DMS 273 (cell line): ENCODE data around the gene MAP4K1.
A peak's percentile ranks its signal among the peaks of the same experiment; 100 is the strongest.
"Not testable (repeated sequence)": the region's sequence is repeated elsewhere in the genome, so short reads cannot be mapped to it uniquely, and the experiment has no call there.

Source experiments
- DNase-seq: peaks from one replicate; lab custom pipeline; 2025; ENCODE audit not compliant: unreplicated experiment; lab: John Stamatoyannopoulos, UW

The MAP4K1 gene

GRCh38 chr19:38653028-38653571, 35.3 kb upstream of the MAP4K1 start:
- peak; percentile 92 for DNase-seq

DNA sequence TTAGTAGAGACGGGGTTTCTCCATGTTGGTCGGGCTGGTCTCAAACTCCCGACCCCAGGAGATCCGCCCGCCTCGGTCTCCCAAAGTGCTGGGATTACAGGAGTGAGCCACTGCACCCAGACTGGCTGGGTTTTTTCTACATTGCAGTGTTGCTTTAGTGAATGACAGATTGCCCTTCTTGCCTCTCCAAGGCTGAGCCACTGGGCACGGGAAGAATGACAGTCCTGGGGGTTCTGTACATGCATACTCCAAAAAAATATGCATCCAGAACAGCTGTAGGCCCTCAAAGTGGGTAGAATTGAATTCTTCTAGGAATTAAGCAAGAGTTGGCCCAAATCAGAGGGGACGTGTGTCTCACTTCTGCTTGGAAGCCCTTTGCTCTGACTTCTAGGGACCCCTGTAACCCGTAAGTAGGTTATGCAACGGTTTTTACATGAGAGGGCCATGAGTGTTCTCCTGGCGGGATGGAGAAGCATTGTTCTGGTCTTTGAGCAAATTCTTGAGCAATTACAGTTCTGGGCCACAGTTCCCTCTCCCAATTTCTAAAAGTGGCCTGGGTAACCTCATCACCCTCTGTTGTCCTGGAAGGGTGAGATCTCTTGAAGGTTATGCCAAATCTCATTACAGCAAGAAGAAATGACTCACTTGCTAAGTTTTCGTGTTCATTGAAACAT, 33.3 kb upstream of the MAP4K1 start:
- DNase-seq = peak; percentile 59

DNA sequence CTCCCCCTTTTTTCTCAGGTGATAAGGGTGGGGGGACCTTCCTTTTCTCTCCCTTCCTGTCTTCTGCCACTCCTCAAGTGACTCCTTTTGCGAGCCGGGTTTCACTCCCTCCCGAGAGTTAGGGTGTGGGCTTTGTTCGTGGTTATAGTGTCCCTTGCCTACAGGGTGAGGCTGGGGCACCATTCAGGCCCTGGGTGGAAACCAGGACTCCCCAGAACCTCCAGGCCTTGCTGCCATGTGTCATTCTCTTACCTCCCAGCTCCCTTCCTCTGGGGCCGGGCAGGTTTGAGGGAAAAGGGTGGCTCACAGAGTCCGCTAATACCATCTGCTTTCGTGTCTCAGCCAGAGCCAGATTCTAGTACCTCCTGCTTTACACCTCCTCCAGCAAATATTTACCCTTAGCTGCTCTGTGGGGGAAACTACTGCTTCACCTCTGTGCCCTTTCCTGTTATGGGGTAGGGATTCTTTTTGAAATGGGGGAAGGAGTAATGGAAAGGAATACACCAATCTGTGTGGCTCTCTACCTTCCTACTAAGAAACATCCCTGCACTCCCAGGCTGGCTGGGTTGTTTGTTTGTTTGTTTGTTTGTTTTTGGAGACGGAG, 32.5 kb upstream of the MAP4K1 start:
- DNase-seq = peak; percentile 84

DNA sequence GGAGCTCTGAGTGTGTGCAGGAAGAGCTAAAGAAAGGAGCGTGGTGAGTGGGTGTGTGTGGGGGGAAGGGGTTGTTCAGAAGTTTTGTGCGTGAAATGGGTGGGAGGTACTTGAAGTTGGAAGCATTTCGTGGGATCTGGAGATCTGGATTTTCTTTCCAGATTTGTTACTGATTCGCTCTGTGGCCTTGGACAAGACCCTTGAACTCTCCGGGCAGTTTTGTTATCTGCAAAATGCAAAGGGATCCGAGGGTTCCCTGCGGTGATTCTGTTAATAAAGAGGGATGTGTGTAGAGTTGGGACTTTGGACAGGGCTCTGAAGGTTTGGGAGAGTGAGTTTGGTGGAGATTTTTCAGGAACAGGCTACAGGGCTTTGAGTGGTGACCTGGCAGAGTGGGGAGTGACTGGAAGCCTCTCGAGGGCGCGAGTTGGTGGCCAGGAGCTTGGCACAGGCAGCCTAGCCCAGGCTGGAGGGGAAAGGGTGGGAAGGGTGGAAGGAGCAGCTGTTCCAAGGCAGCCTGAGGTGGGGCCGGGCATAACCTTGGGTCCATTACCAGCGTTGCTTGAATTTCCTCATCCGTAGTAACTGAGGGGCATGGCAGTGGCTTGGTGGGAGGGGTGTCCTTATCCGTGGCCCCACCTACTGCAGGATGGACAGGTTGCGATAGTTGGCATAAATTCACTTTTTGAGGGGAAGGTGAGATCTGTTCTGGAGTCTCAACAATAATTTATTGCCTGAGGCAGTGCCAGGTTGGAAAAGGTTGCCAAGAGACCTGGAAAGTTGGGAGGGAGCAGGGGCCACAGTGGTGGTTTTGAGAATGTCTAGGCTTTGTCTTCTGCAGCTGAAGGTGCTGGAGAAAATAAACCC, 31.8 kb upstream of the MAP4K1 start:
- peak; percentile 80 for DNase-seq

DNA sequence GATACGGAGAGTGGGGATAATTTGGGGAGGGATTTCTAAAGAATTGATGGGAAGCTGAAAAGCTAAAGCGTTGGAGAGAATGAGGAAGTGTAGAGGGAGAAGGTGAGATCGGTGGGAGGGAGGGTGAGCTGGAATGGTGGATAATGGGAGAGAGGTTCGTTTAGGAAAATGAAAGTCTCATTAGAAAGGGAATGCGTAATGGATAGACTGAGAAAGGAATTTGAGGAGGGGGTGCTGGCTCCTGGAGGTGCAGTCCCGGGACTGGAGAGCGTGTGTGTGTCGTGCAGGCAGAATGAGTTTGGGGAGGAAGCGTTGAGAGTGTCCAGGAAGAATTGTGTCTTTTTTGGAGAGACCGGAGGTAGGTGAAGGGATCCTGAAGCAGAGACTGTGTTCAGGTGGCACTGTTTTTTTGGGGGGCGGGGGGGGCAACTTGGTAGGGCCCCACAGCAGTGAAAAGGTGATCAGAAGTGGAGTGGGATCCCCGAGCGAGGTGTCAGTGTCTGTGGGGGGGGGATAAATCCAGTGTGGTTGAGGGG, 31.1 kb upstream of the MAP4K1 start:
- peak; percentile 25 for DNase-seq

- peak; percentile 50 for DNase-seq
These were observed 30.4 kb upstream of the MAP4K1 start for GRCh38 chr19:38647966-38648768.

- peak; percentile 99 for DNase-seq
These were observed 29.7 kb upstream of the MAP4K1 start, which contains the start of gene ACTN4 for GRCh38 chr19:38647368-38647965. ACTN4 (plus strand) TSS chr19:38647649; CDS start chr19:38647746, 97 bp downstream.

DNA sequence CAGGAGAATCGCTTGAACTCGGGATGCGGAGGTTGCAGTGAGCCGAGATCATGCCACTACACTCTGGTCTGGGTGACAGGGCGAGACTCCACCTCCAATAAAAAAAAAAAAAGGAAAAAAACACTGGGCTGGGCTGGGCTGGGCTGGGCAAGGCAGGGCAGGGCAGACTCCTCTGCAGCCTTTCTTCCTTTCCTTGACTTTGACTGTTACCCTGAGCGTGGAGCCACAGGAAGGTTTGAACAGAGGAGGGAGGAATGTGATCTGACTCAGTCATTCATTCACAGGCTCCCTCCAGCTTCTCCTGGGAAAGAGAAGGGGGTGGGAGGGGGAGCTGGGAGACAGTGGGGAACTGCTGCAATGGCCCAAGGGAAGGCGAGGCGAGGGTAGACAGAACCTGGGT, 27.0 kb upstream of the MAP4K1 start:
- no peak for DNase-seq

DNA sequence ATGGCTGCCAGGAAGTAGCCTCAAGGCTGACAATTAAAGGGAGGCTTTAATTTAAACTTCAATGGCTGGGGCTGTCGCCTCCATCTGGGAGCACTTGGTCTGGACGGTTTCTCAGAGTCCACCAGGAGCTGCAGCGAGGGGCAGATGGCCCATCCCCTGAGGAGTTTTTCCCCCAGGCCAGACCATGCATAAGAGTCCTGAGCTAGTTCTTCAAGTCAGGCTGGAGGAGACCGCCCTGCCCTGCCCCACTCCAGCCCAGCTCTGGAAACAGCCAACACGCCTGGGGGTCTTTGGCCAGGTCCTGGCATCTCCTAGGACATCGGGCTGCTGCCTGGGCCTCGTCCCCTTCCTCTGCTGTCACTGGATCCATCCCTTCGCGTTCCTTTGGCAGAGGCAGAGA, 24.4 kb upstream of the MAP4K1 start:
- DNase-seq = no peak

GRCh38 chr19:38640368-38640767, 22.6 kb upstream of the MAP4K1 start:
- no peak for DNase-seq

DNA sequence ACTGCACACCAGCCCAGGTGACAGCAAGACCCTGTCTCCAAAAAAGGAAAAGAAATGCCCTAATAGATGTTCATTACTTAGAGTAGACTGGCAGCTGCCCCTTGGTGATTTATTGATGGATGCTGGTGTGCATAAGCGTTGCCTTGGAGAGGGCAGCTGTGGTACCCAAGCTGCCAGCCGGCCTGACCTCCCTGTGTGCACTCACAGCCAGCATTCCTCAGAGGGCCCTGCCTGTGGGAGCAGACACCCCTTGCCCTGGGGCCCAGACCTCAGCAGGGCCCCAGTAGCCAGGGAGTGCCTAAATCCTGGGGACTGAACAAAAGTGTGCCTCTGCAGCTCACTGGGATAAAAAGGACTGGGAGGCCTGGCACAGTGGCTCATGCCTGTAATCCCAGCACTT, 21.9 kb upstream of the MAP4K1 start:
- no peak for DNase-seq

GRCh38 chr19:38638461-38638860, 20.7 kb upstream of the MAP4K1 start:
- DNase-seq = no peak

- no peak for DNase-seq
These were observed 18.0 kb upstream of the MAP4K1 start for GRCh38 chr19:38635483-38636399.

- DNase-seq = peak; percentile 85
These were observed 17.2 kb upstream of the MAP4K1 start for GRCh38 chr19:38634757-38635482.

DNA sequence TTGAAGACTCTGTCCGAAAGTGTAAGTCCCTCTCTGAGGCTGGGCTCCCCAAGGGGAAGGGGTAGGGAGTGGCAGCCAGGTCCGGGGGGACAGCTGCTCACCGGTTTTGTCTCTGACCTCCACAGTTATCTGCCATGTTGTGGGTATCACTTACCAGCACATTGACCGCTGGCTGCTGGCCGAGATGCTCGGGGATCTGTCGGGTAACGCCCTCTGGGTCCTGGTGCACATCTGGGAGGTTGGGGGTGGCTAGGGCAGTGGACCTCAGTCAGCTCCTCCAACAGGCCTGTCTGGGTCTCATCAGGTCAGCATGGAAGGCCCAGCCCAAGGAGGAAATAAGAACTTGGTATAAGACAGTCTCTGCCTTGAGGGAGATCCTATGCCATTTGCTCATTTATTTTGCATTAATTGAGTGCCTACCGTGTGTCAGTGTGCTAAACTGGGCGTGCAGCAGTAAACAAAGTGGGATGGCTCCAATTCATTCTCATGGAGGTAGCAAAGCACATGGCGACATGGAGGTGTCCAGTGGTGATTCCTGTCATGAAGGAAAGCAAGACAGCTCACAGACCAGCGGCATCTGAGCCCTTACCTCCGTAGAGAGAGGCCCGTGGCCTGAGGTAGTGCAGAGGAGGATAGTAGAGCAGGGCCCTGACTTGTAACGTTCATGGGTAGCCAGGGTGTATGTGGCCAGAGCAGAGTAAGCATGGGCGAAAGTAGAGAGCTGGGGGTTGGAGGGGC, 14.9 kb upstream of the MAP4K1 start:
- DNase-seq = no peak

DNA sequence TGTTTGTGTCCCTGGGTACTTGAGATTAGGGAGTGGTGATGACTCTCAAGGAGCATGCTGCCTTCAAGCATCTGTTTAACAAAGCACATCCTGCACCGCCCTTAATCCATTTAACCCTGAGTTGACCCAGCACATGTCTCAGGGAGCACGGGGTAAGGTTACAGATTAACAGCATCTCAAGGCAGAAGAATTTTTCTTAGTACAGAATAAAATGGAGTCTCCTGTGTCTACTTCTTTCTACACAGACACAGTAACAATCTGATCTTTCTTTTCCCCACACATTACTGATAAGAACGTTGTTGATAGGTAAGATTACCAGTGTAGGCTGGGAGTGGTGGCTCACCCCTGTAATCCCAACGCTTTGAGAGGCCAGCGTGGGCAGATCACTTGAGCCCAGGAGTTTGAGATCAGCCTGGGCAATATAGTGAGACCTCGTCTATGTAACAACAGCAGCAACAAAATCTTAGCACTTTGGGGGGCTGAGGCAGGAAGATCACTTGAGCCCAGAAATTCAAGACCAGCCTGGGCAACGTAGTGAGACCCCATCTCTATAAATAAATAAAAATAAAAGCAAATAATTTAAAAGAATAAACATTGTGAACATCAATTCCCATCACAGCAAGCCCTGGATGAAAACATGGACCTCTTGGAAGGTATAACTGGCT, 14.2 kb upstream of the MAP4K1 start:
- DNase-seq = not testable (repeated sequence)

- not testable (repeated sequence) for DNase-seq
These were observed 13.5 kb upstream of the MAP4K1 start for GRCh38 chr19:38631301-38631700.
